A549 (cell line): Measurements from ENCODE around the gene CLDN14.

Experiments used
- EP300 ChIP-seq, 2 experiments: fragments of >200 bp; sonication (Bioruptor Twin); formaldehyde crosslinking; IDR thresholded peaks; 2 replicates in 1 of 2; 3 replicates in 1 of 2; pipeline ENCODE4 v1.6.1; 2016 to 2017
- JUN ChIP-seq, 2 experiments: fragments of >200 bp; sonication (Bioruptor Twin); formaldehyde crosslinking; IDR thresholded peaks; 2 replicates in 1 of 2; 3 replicates in 1 of 2; pipeline ENCODE4 v1.6.1; 2016 to 2017
- RCOR1 ChIP-seq: fragments of 150-350 bp; IDR thresholded peaks from 2 replicates; pipeline ENCODE4 v1.6.1; 2014; ENCODE audit warnings: antibody characterized with exemption, low read length, low read depth
- TP53 ChIP-seq: fragments of 250-450 bp; sonication (Bioruptor Pico); IDR thresholded peaks from 2 replicates; pipeline ENCODE4 v1.5.0; 2021; ENCODE audit warnings: mild to moderate bottlenecking, moderate library complexity
- TF ChIP-seq, protein P1 (sequence below): fragments of >200 bp; sonication (Bioruptor Twin); formaldehyde crosslinking; IDR thresholded peaks from 3 replicates; pipeline ENCODE4 v1.5.1; 2016

DNA sequence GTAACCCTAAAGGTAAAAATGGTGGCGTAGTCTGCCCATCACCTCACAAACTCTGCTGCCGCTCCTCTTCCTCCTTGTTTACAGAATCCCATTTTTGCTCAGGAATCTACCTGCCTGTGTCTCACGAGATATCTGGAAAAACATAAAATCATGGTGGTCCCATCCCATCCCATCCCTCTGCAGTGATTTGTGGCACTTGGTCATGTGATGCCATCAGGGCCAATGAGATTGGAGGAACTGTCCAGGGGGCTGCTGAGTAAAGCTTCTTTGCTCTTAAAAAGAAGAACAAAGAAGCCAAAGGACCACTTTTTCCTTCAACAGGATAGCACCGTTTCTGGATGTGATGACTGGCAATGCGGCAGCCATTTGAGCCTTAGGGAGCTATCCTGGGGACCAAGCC lies 33.0 kb upstream of the CLDN14 start:
- TF ChIP-seq JUN (IDR thresholded peaks at IDR 0.05) (no peak), TP53 (CRISPR knock-in tag) (no peak), EP300 (IDR thresholded peaks at IDR 0.05) (no peak), RCOR1 (no peak)
- TF ChIP-seq, protein P1, sequence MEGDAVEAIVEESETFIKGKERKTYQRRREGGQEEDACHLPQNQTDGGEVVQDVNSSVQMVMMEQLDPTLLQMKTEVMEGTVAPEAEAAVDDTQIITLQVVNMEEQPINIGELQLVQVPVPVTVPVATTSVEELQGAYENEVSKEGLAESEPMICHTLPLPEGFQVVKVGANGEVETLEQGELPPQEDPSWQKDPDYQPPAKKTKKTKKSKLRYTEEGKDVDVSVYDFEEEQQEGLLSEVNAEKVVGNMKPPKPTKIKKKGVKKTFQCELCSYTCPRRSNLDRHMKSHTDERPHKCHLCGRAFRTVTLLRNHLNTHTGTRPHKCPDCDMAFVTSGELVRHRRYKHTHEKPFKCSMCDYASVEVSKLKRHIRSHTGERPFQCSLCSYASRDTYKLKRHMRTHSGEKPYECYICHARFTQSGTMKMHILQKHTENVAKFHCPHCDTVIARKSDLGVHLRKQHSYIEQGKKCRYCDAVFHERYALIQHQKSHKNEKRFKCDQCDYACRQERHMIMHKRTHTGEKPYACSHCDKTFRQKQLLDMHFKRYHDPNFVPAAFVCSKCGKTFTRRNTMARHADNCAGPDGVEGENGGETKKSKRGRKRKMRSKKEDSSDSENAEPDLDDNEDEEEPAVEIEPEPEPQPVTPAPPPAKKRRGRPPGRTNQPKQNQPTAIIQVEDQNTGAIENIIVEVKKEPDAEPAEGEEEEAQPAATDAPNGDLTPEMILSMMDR, result no peak
